ENCODE measurements around the gene PRIM2. TPM values are rescaled to one million over a fixed set of nuclear protein-coding genes. Genes with fewer than 3 reads are reported as not detected.
"Not testable (repeated sequence)": the region's sequence is repeated elsewhere in the genome, so short reads cannot be mapped to it uniquely, and the experiment has no call there.

The PRIM2 gene
- total RNA-seq, 2 donors from 2014 or later = 42.7 to 49.1 TPM

- not testable (repeated sequence) for H3K9me3 Mint-ChIP-seq; H3K27ac Mint-ChIP-seq; ATAC-seq (replicated peaks); H3K36me3 Mint-ChIP-seq (ENCODE audit: low read depth); H3K4me1 Mint-ChIP-seq; H3K27me3 Mint-ChIP-seq; H3K4me3 Mint-ChIP-seq
Measured at GRCh38 chr6:57572119-57572518, 254.7 kb downstream of the PRIM2 start.

DNA sequence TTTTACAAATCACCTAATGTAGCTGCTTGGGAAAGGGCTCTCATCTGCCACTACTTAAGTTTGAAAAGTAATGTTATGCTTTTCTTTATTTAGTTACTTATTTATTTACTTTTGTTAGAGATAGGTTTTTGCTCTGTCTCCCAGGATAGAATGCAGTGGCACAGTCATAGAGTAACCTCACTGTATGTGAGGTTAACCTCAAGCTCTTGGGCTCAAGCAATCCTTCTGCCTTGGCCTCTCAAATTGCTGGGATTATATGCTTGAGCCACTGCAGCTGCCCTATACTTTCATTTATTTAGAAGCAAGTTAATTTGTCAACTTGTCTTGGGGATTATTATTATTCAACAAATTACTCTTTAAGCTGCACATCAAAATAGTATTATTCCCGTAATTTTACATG lies 255.4 kb downstream of the PRIM2 start:
- H3K4me1 Mint-ChIP-seq; H3K4me3 Mint-ChIP-seq; H3K9me3 Mint-ChIP-seq; H3K27me3 Mint-ChIP-seq; H3K36me3 Mint-ChIP-seq (ENCODE audit: low read depth); H3K27ac Mint-ChIP-seq; ATAC-seq (replicated peaks): not testable (repeated sequence)

GRCh38 chr6:57577023-57577422 lies 259.6 kb downstream of the PRIM2 start:
- H3K36me3 Mint-ChIP-seq (ENCODE audit: low read depth); ATAC-seq (replicated peaks); H3K4me3 Mint-ChIP-seq; H3K9me3 Mint-ChIP-seq; H3K4me1 Mint-ChIP-seq; H3K27me3 Mint-ChIP-seq; H3K27ac Mint-ChIP-seq: not testable (repeated sequence)

- not testable (repeated sequence) for H3K9me3 Mint-ChIP-seq; H3K4me1 Mint-ChIP-seq; H3K27me3 Mint-ChIP-seq; H3K4me3 Mint-ChIP-seq; H3K36me3 Mint-ChIP-seq (ENCODE audit: low read depth); H3K27ac Mint-ChIP-seq; ATAC-seq (replicated peaks)
Measured at GRCh38 chr6:57579489-57579888, 262.1 kb downstream of the PRIM2 start.

GRCh38 chr6:57581586-57581985 lies 264.2 kb downstream of the PRIM2 start:
- not testable (repeated sequence) for H3K36me3 Mint-ChIP-seq (ENCODE audit: low read depth); H3K27me3 Mint-ChIP-seq; ATAC-seq (replicated peaks); H3K9me3 Mint-ChIP-seq; H3K4me3 Mint-ChIP-seq; H3K4me1 Mint-ChIP-seq; H3K27ac Mint-ChIP-seq

DNA sequence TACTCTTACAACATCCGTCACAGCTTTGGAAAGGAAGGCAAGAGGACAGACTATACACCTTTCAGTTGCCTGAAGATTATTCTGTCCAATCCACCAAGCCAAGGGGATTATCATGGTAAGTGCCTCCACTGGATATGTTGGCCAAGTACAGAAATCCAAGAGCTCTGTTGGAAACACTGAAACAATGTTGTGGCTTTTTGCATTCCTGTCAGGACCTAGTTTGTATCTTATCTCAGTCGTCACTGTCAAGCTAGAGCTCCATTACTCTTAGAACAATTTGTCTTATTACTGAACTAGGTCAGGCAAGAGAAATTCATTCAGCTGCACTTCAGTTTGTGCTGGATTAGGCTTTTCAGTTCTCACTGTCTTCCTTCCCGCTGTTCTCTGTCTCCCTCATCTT lies 283.7 kb downstream of the PRIM2 start:
- H3K4me1 Mint-ChIP-seq; H3K4me3 Mint-ChIP-seq; H3K9me3 Mint-ChIP-seq; H3K27me3 Mint-ChIP-seq; H3K27ac Mint-ChIP-seq; ATAC-seq (replicated peaks): not testable (repeated sequence)
- peaks cover 24% of the 10 kb centered on the region for H3K36me3 Mint-ChIP-seq (ENCODE audit: low read depth)

- H3K4me3 Mint-ChIP-seq; H3K27ac Mint-ChIP-seq; H3K27me3 Mint-ChIP-seq; ATAC-seq (replicated peaks); H3K9me3 Mint-ChIP-seq; H3K4me1 Mint-ChIP-seq: not testable (repeated sequence)
- peaks cover 36% of the 10 kb centered on the region for H3K36me3 Mint-ChIP-seq (ENCODE audit: low read depth)
Measured at GRCh38 chr6:57605303-57605702, 287.9 kb downstream of the PRIM2 start.

- H3K36me3 Mint-ChIP-seq (ENCODE audit: low read depth) = peaks cover 31% of the 10 kb centered on the region
- H3K27ac Mint-ChIP-seq; H3K27me3 Mint-ChIP-seq; ATAC-seq (replicated peaks); H3K9me3 Mint-ChIP-seq; H3K4me3 Mint-ChIP-seq; H3K4me1 Mint-ChIP-seq: not testable (repeated sequence)
Measured at GRCh38 chr6:57606331-57606730, 288.9 kb downstream of the PRIM2 start.

- ATAC-seq (replicated peaks); H3K4me3 Mint-ChIP-seq; H3K9me3 Mint-ChIP-seq; H3K4me1 Mint-ChIP-seq; H3K27ac Mint-ChIP-seq; H3K27me3 Mint-ChIP-seq: not testable (repeated sequence)
- peaks cover 21% of the 10 kb centered on the region for H3K36me3 Mint-ChIP-seq (ENCODE audit: low read depth)
Measured at GRCh38 chr6:57610612-57611011, 293.2 kb downstream of the PRIM2 start.

GRCh38 chr6:57618959-57619358 lies 301.5 kb downstream of the PRIM2 start:
- not testable (repeated sequence) for H3K4me3 Mint-ChIP-seq; ATAC-seq (replicated peaks); H3K27me3 Mint-ChIP-seq; H3K36me3 Mint-ChIP-seq (ENCODE audit: low read depth); H3K4me1 Mint-ChIP-seq; H3K9me3 Mint-ChIP-seq; H3K27ac Mint-ChIP-seq

DNA sequence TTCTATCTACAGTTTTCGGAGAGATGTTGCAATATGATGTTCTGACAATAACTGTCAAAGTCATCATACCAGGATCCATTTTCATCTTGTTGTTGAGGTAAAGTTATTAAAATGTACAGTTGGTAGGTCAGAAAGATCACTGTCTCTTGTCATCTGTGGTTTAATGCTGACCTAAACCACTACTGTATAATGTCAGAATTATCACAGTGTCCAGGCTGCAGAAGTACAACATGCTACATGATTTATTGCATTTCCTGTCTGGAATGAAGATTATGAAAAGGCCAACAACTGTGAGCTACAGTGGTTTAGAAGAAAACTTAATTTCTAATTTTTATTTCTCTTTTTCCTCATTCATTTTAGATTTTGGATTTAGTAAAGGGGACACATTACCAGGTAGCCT lies 314.3 kb downstream of the PRIM2 start:
- not testable (repeated sequence) for H3K27me3 Mint-ChIP-seq

DNA sequence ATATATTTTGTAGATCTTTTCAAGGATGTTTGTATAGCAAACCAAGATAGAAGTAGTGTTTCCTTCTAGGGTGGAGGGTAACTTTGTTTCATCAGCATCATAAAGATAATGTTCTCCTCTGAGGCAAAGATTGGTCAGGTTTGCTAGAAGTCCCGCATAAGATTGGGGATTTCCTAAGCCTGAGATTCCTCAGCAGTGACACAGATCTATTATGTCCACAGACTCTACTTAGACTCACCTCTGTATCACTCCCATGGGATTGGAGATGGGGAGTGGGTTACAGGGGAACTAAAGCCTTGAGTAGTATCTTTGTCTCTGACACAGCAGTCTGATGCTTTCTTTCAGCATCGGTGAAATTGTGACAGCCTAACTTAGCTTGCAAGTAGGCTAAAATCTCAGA lies 341.1 kb downstream of the PRIM2 start:
- not testable (repeated sequence) for H3K27me3 Mint-ChIP-seq; H3K4me1 Mint-ChIP-seq; ATAC-seq (replicated peaks); H3K4me3 Mint-ChIP-seq; H3K9me3 Mint-ChIP-seq; H3K36me3 Mint-ChIP-seq (ENCODE audit: low read depth); H3K27ac Mint-ChIP-seq

More for the DNA sequence above, 314.3 kb downstream of the PRIM2 start:
- not testable (repeated sequence) for H3K9me3 Mint-ChIP-seq; H3K4me1 Mint-ChIP-seq; H3K4me3 Mint-ChIP-seq; ATAC-seq (replicated peaks); H3K27ac Mint-ChIP-seq
- H3K36me3 Mint-ChIP-seq (ENCODE audit: low read depth) = peaks cover 17% of the 10 kb centered on the region

GRCh38 chr6:57659794-57660193 lies 342.4 kb downstream of the PRIM2 start:
- not testable (repeated sequence) for H3K36me3 Mint-ChIP-seq (ENCODE audit: low read depth); H3K9me3 Mint-ChIP-seq; H3K27ac Mint-ChIP-seq; H3K4me3 Mint-ChIP-seq; H3K27me3 Mint-ChIP-seq; H3K4me1 Mint-ChIP-seq; ATAC-seq (replicated peaks)

DNA sequence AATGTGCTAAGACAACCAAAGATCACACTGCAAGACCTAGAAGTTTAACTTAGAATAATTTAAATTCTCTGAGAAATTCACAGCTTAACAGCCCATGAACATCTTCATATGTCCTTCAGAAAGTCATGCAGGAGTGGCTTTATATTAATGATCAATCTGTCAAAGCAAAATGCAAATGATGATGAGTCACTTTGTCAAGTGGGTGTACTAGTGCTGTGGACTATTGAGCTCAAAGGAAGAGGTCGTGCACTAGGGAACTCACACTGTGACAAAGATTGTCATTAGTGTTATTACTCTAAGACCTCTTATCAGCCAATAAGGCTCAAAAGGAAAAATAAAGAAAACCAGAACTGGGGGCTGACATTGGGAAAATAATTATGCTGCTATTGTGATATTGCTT lies 343.5 kb downstream of the PRIM2 start:
- H3K27me3 Mint-ChIP-seq; H3K36me3 Mint-ChIP-seq (ENCODE audit: low read depth); H3K9me3 Mint-ChIP-seq; ATAC-seq (replicated peaks); H3K27ac Mint-ChIP-seq; H3K4me3 Mint-ChIP-seq; H3K4me1 Mint-ChIP-seq: not testable (repeated sequence)

DNA sequence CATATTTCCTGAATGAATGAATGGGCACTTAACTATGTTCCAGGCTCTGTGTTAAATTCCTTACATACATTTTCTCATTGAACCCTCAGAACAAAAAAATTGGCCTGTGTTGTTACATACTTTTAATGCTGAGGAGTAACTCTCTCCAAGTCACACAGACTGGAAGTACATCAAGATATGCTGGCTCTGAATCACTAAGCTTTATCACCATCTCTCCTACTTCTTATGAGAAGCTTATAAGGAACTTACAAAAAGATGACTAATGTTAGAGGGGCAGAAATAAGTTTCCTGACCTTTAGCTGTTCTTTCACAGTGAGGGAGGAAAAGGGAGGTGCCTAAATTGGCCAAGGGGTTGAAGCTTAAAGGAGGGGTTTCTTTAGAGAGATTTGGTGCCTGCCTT lies 350.7 kb downstream of the PRIM2 start:
- H3K27ac Mint-ChIP-seq; H3K9me3 Mint-ChIP-seq; H3K4me1 Mint-ChIP-seq; ATAC-seq (replicated peaks); H3K36me3 Mint-ChIP-seq (ENCODE audit: low read depth); H3K4me3 Mint-ChIP-seq; H3K27me3 Mint-ChIP-seq: not testable (repeated sequence)

DNA sequence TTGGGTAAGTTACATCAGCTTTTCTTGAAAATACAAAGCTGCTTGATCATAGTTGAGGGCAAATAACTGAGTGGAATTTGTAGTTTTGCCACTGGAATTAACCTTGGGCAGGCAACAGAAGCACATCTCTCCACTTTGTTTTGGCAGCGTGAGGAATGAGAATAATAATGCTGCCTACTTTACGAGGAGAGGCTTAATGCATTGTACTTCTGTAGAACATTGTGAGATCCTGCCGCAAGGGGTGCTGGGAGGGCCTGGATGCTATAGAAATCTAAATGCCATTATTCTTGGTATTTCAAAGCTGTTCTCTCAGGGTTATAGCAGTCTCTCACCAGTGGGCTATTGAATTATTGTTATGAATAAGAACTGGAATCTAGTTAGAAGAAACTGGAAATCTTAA lies 353.8 kb downstream of the PRIM2 start:
- not testable (repeated sequence) for H3K4me1 Mint-ChIP-seq, H3K9me3 Mint-ChIP-seq

More for the DNA sequence above, 353.8 kb downstream of the PRIM2 start:
- not testable (repeated sequence) for ATAC-seq (replicated peaks); H3K4me3 Mint-ChIP-seq; H3K36me3 Mint-ChIP-seq (ENCODE audit: low read depth); H3K27ac Mint-ChIP-seq
- peaks cover 15% of the 10 kb centered on the region for H3K27me3 Mint-ChIP-seq
